Measurements from ENCODE around the gene SDK2. TPM values are rescaled to one million over a fixed set of nuclear protein-coding genes. Genes with fewer than 3 reads are reported as not detected.

SDK2 gene
- total RNA-seq = 7.1 and 8.1 TPM in 2 replicates

GRCh38 chr17:73644145-73645049 lies at the start of gene SDK2:
Gene SDK2, minus strand, starts transcription at chr17:73644445. Its CDS starts 357 bp downstream, at chr17:73644088.

GRCh38 chr17:73311781-73312641 lies 332.2 kb downstream of the SDK2 start, which contains the start of gene CDC42EP4:
Gene CDC42EP4, minus strand, starts transcription at chr17:73312001. Its CDS starts 25,501 bp downstream, at chr17:73286500.

All from articular chondrocyte of knee joint (primary cell).